CD4-positive, alpha-beta T cell (primary cell): Measurements from ENCODE around the gene SERPINA4. TPM values are rescaled to one million over a fixed set of nuclear protein-coding genes. Genes with fewer than 3 reads are reported as not detected.

ENCODE experiments used
- ATAC-seq: fragments of 200-7000 bp; cut with Tn5 transposase; one replicate; pipeline ENCODE4 v1.10.0; 2022; ENCODE audit warnings: mild to moderate bottlenecking; ENCODE audit not compliant: poor library complexity
- CTCF ChIA-PET: fragments of 350-600 bp; sonication (Branson Sonifier 250); formaldehyde crosslinking; loops from one replicate; lab custom pipeline; 2021; ENCODE audit warnings: antibody characterized with exemption, inconsistent platforms; lab: Charles Lee
- POLR2A ChIA-PET: fragments of 350-600 bp; sonication (Branson Sonifier 250); formaldehyde crosslinking; loops from one replicate; lab custom pipeline; 2021; ENCODE audit warnings: antibody characterized with exemption, inconsistent platforms; lab: Charles Lee
- DNase-seq, 14 experiments: peaks; one replicate each; pipeline ENCODE4 v3.0.0-alpha.2; 2013 to 2020; ENCODE audit warnings: mixed read lengths in 2 of 14
- H3K27ac ChIP-seq, 2 donors: one replicate each; pipeline versions ENCODE4 v1.5.1 to v1.7.0; 2013; ENCODE audit warnings: low read length in 2 of 2, low read depth in 1 of 2, mild to moderate bottlenecking in 1 of 2
- H3K27me3 ChIP-seq, 2 experiments: 1 replicate in 1 of 2; 2 replicates in 1 of 2; pipeline versions ENCODE4 v1.6.1 to v1.7.0; 2013; ENCODE audit warnings: low read length in 2 of 2, control low read depth in 1 of 2, mild to moderate bottlenecking in 1 of 2, moderate library complexity in 1 of 2; ENCODE audit not compliant: insufficient read depth in 2 of 2, control insufficient read depth in 1 of 2
- H3K36me3 ChIP-seq: one replicate; pipeline ENCODE4 v1.6.1; 2013; ENCODE audit warnings: low read length, control low read depth; ENCODE audit not compliant: insufficient read depth
- H3K4me1 ChIP-seq: one replicate; pipeline ENCODE4 v1.6.1; 2013; ENCODE audit warnings: low read length, control low read depth; ENCODE audit not compliant: insufficient read depth
- H3K4me3 ChIP-seq: one replicate; pipeline ENCODE4 v1.5.1; 2013; ENCODE audit warnings: mild to moderate bottlenecking, low read length, moderate library complexity
- H3K9me3 ChIP-seq, 2 experiments: 1 replicate in 1 of 2; 2 replicates in 1 of 2; pipeline versions ENCODE4 v1.6.1 to v1.7.0; 2013; ENCODE audit warnings: low read length in 2 of 2, mild to moderate bottlenecking in 2 of 2, control low read depth in 1 of 2, moderate library complexity in 1 of 2; ENCODE audit not compliant: control insufficient read depth in 1 of 2, insufficient read depth in 1 of 2
- H3K27ac Mint-ChIP-seq: one replicate; pipeline ENCODE4 v1.8.0; 2020; ENCODE audit warnings: mixed read lengths
- H3K27me3 Mint-ChIP-seq: one replicate; pipeline ENCODE4 v1.8.0; 2021; ENCODE audit warnings: mixed read lengths
- H3K36me3 Mint-ChIP-seq: one replicate; pipeline ENCODE4 v1.8.0; 2021; ENCODE audit warnings: low read depth, mixed read lengths
- H3K4me1 Mint-ChIP-seq: one replicate; pipeline ENCODE4 v1.8.0; 2021; ENCODE audit warnings: low read depth, mixed read lengths
- H3K4me3 Mint-ChIP-seq: one replicate; pipeline ENCODE4 v1.8.0; 2020; ENCODE audit warnings: mild to moderate bottlenecking, mixed read lengths
- H3K9me3 Mint-ChIP-seq: one replicate; pipeline ENCODE4 v1.8.0; 2020; ENCODE audit warnings: mixed read lengths
- intact Hi-C, 2 experiments: fragments of 100-400 bp; cut with DNase I in 1 of 2; cut with micrococcal nuclease in 1 of 2; formaldehyde crosslinking; loops; one replicate each; pipeline versions ENCODE4 v1.15.1 to v1.9.0; 2023 to 2025; cut with DNase I, micrococcal nuclease
- total RNA-seq, 174 experiments: library from RNA in 2 of 174; stranded (reverse) in 2 of 174; gene quantifications; one replicate each; pipeline ENCODE4 v1.2.3 and lab custom pipeline; 2021 to 2026
- TF ChIP-seq, protein P1 (sequence below): fragments of 200-600 bp; IDR thresholded peaks from one replicate; pipeline ENCODE4 v1.8.0; 2022; ENCODE audit warnings: antibody characterized with exemption, mild to moderate bottlenecking

SERPINA4 gene
- total RNA-seq, 2 experiments from 2014 or later: not detected

DNA sequence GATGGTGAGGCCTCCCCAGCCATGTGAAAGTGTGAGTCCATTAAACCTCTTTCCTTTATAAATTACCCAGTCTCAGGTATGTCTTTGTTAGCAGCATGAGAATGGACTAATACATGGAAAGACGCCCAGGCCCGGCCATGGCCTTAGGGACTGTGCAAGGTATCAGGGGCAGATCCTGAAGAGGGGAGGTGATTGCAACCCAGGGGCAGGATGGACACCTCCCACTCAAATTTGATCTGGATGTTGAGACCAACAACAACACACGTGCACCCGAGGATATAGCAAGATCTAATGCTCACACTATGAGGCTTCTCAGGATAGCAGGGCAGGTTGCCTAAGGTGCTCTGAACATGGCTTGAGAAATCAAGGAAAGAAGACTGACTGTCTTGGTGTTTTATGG is 13.5 kb upstream of the SERPINA4 start:
- H3K9me3 Mint-ChIP-seq: peaks cover 2% of the 10 kb centered on the region
- Histone ChIP-seq H3K4me1 (no peaks in the 10 kb centered on the region), H3K9me3 (peaks cover 0 to 19% of the 10 kb centered on the region in 2 experiments), H3K27me3 (peaks cover 0 to 6% of the 10 kb centered on the region in 2 experiments), H3K27ac (no peak overlapping the region), H3K4me3 (no peak overlapping the region), H3K36me3 (no peaks in the 10 kb centered on the region)
- DNase-seq (no peak), ATAC-seq (no peak)
- H3K4me1 Mint-ChIP-seq: no peaks in the 10 kb centered on the region
- CTCF ChIA-PET: no interaction called here
- H3K4me3 Mint-ChIP-seq: no peak overlapping the region
- H3K36me3 Mint-ChIP-seq: no peaks in the 10 kb centered on the region
- H3K27me3 Mint-ChIP-seq: peaks cover 53% of the 10 kb centered on the region
- H3K27ac Mint-ChIP-seq: no peak overlapping the region
- POLR2A ChIA-PET: no interaction called here
- intact Hi-C loops: no loop called here
- TF ChIP-seq, protein P1, sequence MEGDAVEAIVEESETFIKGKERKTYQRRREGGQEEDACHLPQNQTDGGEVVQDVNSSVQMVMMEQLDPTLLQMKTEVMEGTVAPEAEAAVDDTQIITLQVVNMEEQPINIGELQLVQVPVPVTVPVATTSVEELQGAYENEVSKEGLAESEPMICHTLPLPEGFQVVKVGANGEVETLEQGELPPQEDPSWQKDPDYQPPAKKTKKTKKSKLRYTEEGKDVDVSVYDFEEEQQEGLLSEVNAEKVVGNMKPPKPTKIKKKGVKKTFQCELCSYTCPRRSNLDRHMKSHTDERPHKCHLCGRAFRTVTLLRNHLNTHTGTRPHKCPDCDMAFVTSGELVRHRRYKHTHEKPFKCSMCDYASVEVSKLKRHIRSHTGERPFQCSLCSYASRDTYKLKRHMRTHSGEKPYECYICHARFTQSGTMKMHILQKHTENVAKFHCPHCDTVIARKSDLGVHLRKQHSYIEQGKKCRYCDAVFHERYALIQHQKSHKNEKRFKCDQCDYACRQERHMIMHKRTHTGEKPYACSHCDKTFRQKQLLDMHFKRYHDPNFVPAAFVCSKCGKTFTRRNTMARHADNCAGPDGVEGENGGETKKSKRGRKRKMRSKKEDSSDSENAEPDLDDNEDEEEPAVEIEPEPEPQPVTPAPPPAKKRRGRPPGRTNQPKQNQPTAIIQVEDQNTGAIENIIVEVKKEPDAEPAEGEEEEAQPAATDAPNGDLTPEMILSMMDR: no peak

DNA sequence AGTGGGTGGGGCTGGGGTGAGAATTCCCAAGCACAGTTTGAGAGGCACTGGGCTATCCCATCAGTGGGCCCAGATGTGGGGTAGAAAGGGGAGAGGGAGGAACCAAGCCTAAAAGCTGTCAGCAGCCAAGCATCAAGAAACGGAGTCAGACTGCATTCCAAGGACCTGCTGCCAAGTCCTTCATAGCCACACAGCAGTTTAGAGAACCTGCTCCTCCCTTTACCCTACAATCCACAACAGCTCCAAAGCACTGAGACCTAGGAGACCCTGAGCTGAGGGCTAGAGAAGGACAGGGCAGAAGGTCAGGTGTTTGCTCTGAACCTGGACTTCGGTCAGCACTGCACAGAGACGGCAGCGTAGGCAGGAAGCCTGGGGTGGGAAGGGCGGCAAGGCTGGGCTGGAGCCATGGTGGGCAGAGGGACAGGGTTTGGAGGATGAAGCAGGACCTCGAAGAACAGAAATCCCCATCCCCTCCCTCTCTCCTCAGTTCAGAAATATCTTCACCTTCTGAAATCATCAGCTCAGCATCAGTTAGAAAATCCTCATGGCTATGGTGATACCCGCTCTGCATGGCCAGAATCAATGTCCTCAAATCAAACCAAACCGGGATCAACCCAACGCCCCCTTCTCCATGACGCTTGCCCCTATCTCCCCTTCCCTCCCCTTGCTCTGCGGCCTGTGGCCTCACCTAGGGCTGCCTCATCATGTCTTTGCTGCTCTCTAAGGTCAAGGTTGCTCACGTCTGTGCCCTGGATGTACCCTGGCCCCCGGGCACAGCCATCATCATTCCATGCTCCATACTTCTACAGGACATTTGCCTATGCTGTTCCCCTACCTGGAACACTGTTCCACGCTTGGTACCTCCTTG is 12.9 kb upstream of the SERPINA4 start:
- no peak overlapping the region for H3K4me3 ChIP-seq
- no peaks in the 10 kb centered on the region for H3K36me3 ChIP-seq
- intact Hi-C loops: no loop called here
- no peaks in the 10 kb centered on the region for H3K4me1 Mint-ChIP-seq
- no peak overlapping the region for H3K4me3 Mint-ChIP-seq
- ATAC-seq: no peak
- H3K9me3 Mint-ChIP-seq: peaks cover 2% of the 10 kb centered on the region
- no peak overlapping the region for H3K27ac Mint-ChIP-seq
- H3K27me3 ChIP-seq: peaks cover 0 to 6% of the 10 kb centered on the region in 2 experiments
- peaks cover 0 to 19% of the 10 kb centered on the region in 2 experiments for H3K9me3 ChIP-seq
- H3K27me3 Mint-ChIP-seq: peaks cover 56% of the 10 kb centered on the region
- CTCF ChIA-PET: interaction anchor here (0.6 to 1.0 kb wide), 2 partner anchors 10 to 326 kb away, joined by 4 read pairs; no protein-coding TSS in a partner anchor
- POLR2A ChIA-PET: no interaction called here
- no peak for DNase-seq
- H3K27ac ChIP-seq: no peak overlapping the region
- TF ChIP-seq, protein P1: no peak
- H3K4me1 ChIP-seq: no peaks in the 10 kb centered on the region
- H3K36me3 Mint-ChIP-seq: no peaks in the 10 kb centered on the region

DNA sequence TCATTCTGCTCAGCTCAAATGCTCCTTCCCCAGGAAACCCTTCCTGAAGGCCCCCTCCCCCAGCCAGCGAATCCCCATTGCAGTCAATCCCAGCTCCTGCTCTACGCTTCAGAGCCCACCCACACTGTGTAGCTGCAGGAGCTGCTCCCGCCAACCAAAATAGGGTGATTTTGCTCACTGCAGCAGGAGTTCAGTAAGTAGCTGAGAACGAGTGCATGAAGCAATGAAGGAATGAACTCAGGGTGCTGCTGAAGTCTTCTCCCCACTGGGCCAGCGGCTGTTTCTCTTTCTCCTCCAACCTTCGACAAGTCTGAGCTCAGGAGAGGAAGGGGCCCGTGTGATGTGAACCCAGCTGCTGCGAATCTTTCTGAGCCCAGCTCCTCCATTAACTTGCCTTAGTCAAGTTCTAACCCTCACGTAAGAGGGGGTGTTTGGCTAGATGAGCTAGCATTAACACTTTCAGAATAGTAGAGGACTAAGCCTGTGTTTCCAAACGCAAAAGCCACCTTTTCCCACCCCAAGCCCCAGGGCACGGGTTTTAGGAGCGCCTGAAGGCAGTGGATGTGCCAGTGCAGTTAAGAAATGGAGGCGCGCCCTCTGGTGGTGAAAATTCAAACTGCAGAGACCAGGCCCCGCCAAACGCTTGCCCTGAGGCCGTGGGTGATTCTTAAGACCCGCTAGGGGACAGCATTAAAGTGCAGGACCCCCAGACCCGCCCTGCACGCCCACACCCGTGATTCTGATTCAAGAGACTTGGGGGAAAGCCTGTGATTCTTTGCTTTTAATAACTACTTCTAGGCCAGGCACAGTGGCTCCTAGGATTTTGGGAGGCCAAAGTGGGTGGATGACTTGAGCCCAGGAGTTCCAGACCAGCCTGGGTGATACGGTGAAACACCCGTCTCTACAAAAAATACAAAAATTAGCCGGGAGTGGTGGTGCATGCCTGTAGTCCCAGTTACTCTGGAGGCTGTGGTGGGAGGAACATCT is 11.9 kb upstream of the SERPINA4 start:
- no peaks in the 10 kb centered on the region for H3K36me3 Mint-ChIP-seq
- DNase-seq (peak; percentile 13 to 60 (median 31)), ATAC-seq (no peak)
- intact Hi-C loops: no loop called here
- ChIA-PET CTCF (interaction anchor here (0.6 to 1.0 kb wide), 2 partner anchors 11 to 327 kb away, joined by 4 read pairs; no protein-coding TSS in a partner anchor), POLR2A (no interaction called here)
- no peak overlapping the region for H3K4me3 ChIP-seq
- no peak overlapping the region for H3K4me3 Mint-ChIP-seq
- peaks cover 65% of the 10 kb centered on the region for H3K27me3 Mint-ChIP-seq
- H3K27ac ChIP-seq: no peak overlapping the region
- H3K4me1 Mint-ChIP-seq: no peaks in the 10 kb centered on the region
- peaks cover 0 to 19% of the 10 kb centered on the region in 2 experiments for H3K9me3 ChIP-seq
- H3K9me3 Mint-ChIP-seq: peaks cover 5% of the 10 kb centered on the region
- TF ChIP-seq, protein P1: peak; percentile 79
- H3K4me1 ChIP-seq: no peaks in the 10 kb centered on the region
- H3K36me3 ChIP-seq: no peaks in the 10 kb centered on the region
- peaks cover 0 to 6% of the 10 kb centered on the region in 2 experiments for H3K27me3 ChIP-seq
- no peak overlapping the region for H3K27ac Mint-ChIP-seq
